Keratinocyte (primary cell): ENCODE measurements around the gene FLNB. TPM values are rescaled to one million over a fixed set of nuclear protein-coding genes. Genes with fewer than 3 reads are reported as not detected.
"Not testable (repeated sequence)": the region's sequence is repeated elsewhere in the genome, so short reads cannot be mapped to it uniquely, and the experiment has no call there.

ENCODE experiments used
- DNase-seq: peaks from one replicate; pipeline ENCODE4 v3.0.0-alpha.2; 2011; ENCODE audit warnings: low read depth, missing footprints, low spot score
- FAIRE-seq: peaks from 2 replicates; lab custom pipeline; 2011; peaks lifted over from hg19 to GRCh38; lab: Jason Lieb, UNC
- H2AFZ ChIP-seq: 2 replicates; pipeline ENCODE4 v1.6.0; 2012; ENCODE audit warnings: low read length, control low read depth, inconsistent platforms; ENCODE audit not compliant: control insufficient read depth
- H3K27ac ChIP-seq: 2 replicates; pipeline ENCODE4 v1.5.1; 2011; ENCODE audit warnings: low read length; ENCODE audit not compliant: control insufficient read depth, insufficient read depth
- H3K27me3 ChIP-seq: 3 replicates; pipeline ENCODE4 v1.6.0; 2011; ENCODE audit warnings: low read length; ENCODE audit not compliant: control insufficient read depth, insufficient read depth; ENCODE audit errors: extremely low read depth
- H3K36me3 ChIP-seq, 2 experiments: 2 replicates in 1 of 2; 3 replicates in 1 of 2; pipeline ENCODE4 v1.5.1; 2011; ENCODE audit warnings: low read length in 2 of 2, mild to moderate bottlenecking in 1 of 2; ENCODE audit not compliant: control insufficient read depth in 2 of 2, insufficient read depth in 2 of 2; ENCODE audit errors: extremely low read depth in 1 of 2
- H3K4me1 ChIP-seq: 3 replicates; pipeline ENCODE4 v1.5.1; 2011; ENCODE audit warnings: low read length; ENCODE audit not compliant: control insufficient read depth, insufficient read depth; ENCODE audit errors: extremely low read depth
- H3K4me2 ChIP-seq: 3 replicates; pipeline ENCODE4 v1.6.0; 2011; ENCODE audit warnings: low read depth, low read length; ENCODE audit not compliant: control insufficient read depth, insufficient read depth; ENCODE audit errors: extremely low read depth
- H3K4me3 ChIP-seq, 3 experiments: fragments of 200-600 bp in 1 of 3; sonication (generic) in 1 of 3; 2 replicates in 2 of 3; 3 replicates in 1 of 3; pipeline ENCODE4 v1.5.1; 2011 to 2016; ENCODE audit warnings: low read length in 3 of 3, mild to moderate bottlenecking in 3 of 3, control low read depth in 2 of 3, inconsistent platforms in 1 of 3, low read depth in 1 of 3, mixed read lengths in 1 of 3, mixed run types in 1 of 3, moderate library complexity in 1 of 3; ENCODE audit not compliant: control insufficient read depth in 2 of 3, insufficient read depth in 2 of 3; ENCODE audit errors: extremely low read depth in 1 of 3
- H3K79me2 ChIP-seq: 2 replicates; pipeline ENCODE4 v1.6.0; 2012; ENCODE audit warnings: low read length; ENCODE audit not compliant: control insufficient read depth, insufficient read depth
- H3K9ac ChIP-seq: 3 replicates; pipeline ENCODE4 v1.6.0; 2011; ENCODE audit warnings: low read length; ENCODE audit not compliant: control insufficient read depth, insufficient read depth; ENCODE audit errors: extremely low read depth
- H3K9me1 ChIP-seq: 3 replicates; pipeline ENCODE4 v1.6.0; 2011; ENCODE audit warnings: low read length; ENCODE audit not compliant: control insufficient read depth, insufficient read depth; ENCODE audit errors: extremely low read depth
- H3K9me3 ChIP-seq: 2 replicates; pipeline ENCODE4 v1.5.1; 2012; ENCODE audit warnings: low read depth, low read length; ENCODE audit not compliant: control insufficient read depth
- H4K20me1 ChIP-seq: 3 replicates; pipeline ENCODE4 v1.6.0; 2011; ENCODE audit warnings: low read length; ENCODE audit not compliant: control insufficient read depth, insufficient read depth; ENCODE audit errors: extremely low read depth
- CTCF ChIP-seq, 3 experiments: IDR thresholded peaks in 1 of 3; conservative IDR thresholded peaks in 1 of 3; optimal IDR thresholded peaks in 1 of 3; 2 replicates in 2 of 3; 3 replicates in 1 of 3; pipeline versions ENCODE3 to v1.5.1; 2011; ENCODE audit warnings: low read length in 3 of 3, mild to moderate bottlenecking in 3 of 3, moderate library complexity in 2 of 3, control low read depth in 1 of 3, inconsistent platforms in 1 of 3; ENCODE audit not compliant: insufficient read depth in 2 of 3; ENCODE audit errors: extremely low read depth in 1 of 3
- EZH2 ChIP-seq: IDR thresholded peaks from one replicate; pipeline ENCODE4 v1.6.1; 2012; ENCODE audit warnings: inconsistent platforms, mild to moderate bottlenecking, low read length, moderate library complexity
- dilution Hi-C: fragments of 300-500 bp; cut with MboI; formaldehyde crosslinking; loops from one replicate; pipeline ENCODE4 v1.7.0; 2020; ENCODE audit warnings: low sequenced_read_pairs; ENCODE audit not compliant: extremely low pct_ligation_motif_present
- polyA plus RNA-seq, 5 experiments: library from polyadenylated mRNA; depleted of rRNA in 3 of 5; stranded (reverse) in 3 of 5; stranded (forward) in 1 of 5; unstranded in 1 of 5; fragments of >200 nt; gene quantifications; 1 replicate in 1 of 5; 2 replicates in 3 of 5; 3 replicates in 1 of 5; pipeline versions ENCODE4 v1.2.1 to v1.2.3, GENCODE V29; 2011 to 2012; ENCODE audit warnings: missing spikeins in 2 of 5, low read depth in 1 of 5, low replicate concordance in 1 of 5

FLNB gene
- polyA plus RNA-seq, 1 donor (not counting 4 experiments of a cell fraction or from before 2014, with no cell fraction given) = 289 TPM

GRCh38 chr3:58049143-58049785 lies 41.0 kb downstream of the FLNB start:
- Histone ChIP-seq H3K9ac (peak overlapping the region; percentile 80), H3K27ac (peak overlapping the region; percentile 93), H4K20me1 (peaks cover 68% of the 10 kb centered on the region), H2AFZ (no peak overlapping the region), H3K27me3 (no peaks in the 10 kb centered on the region), H3K4me3 (peak overlapping the region in 2 of 3 experiments; percentile 38 to 39), H3K9me1 (peaks cover 15% of the 10 kb centered on the region), H3K36me3 (peaks cover 14 to 37% of the 10 kb centered on the region in 2 experiments), H3K9me3 (no peaks in the 10 kb centered on the region), H3K4me1 (peaks cover 78% of the 10 kb centered on the region), H3K79me2 (peaks cover 98% of the 10 kb centered on the region), H3K4me2 (peak overlapping the region; percentile 90)
- TF ChIP-seq CTCF (optimal IDR thresholded peaks at IDR 0.05 in 1 of 3, IDR thresholded peaks at IDR 0.05 in 1 of 3, conservative IDR thresholded peaks at IDR 0.05 in 1 of 3; ENCODE audit: extremely low read depth in 1 of 3, insufficient read depth in 2 of 3, low read length in 3 of 3) = no peak
- no peak for TF ChIP-seq EZH2
- DNase-seq = peak; percentile 93
- dilution Hi-C loops = no loop called here
- peak; percentile 86 for FAIRE-seq

GRCh38 chr3:58051196-58051595 lies 43.0 kb downstream of the FLNB start:
- peaks cover 81% of the 10 kb centered on the region for H3K4me1 ChIP-seq
- H3K9ac ChIP-seq = peak overlapping the region; percentile 80
- peak; percentile 73 for FAIRE-seq
- peaks cover 21% of the 10 kb centered on the region for H3K9me1 ChIP-seq
- TF ChIP-seq EZH2 = no peak
- no peak for TF ChIP-seq CTCF (optimal IDR thresholded peaks at IDR 0.05 in 1 of 3, IDR thresholded peaks at IDR 0.05 in 1 of 3, conservative IDR thresholded peaks at IDR 0.05 in 1 of 3; ENCODE audit: extremely low read depth in 1 of 3, insufficient read depth in 2 of 3, low read length in 3 of 3)
- no peaks in the 10 kb centered on the region for H3K27me3 ChIP-seq
- H3K9me3 ChIP-seq = no peaks in the 10 kb centered on the region
- DNase-seq = peak; percentile 52
- H3K4me3 ChIP-seq = peak overlapping the region in 2 of 3 experiments; percentile 32 to 50
- peak overlapping the region; percentile 90 for H3K4me2 ChIP-seq
- H3K79me2 ChIP-seq = peaks cover 98% of the 10 kb centered on the region
- peaks cover 61% of the 10 kb centered on the region for H4K20me1 ChIP-seq
- dilution Hi-C loops = no loop called here
- H2AFZ ChIP-seq = no peak overlapping the region
- H3K27ac ChIP-seq = peak overlapping the region; percentile 93
- H3K36me3 ChIP-seq = peaks cover 9 to 34% of the 10 kb centered on the region in 2 experiments

- dilution Hi-C loops, FAIRE-seq, H2AFZ ChIP-seq, H3K27me3 ChIP-seq, H3K9me3 ChIP-seq, DNase-seq: not testable (repeated sequence)
- Histone ChIP-seq H3K79me2 (peaks cover 98% of the 10 kb centered on the region), H3K4me3 (peak overlapping the region in 1 of 3 experiments; percentile 50), H4K20me1 (peaks cover 64% of the 10 kb centered on the region), H3K4me1 (peaks cover 87% of the 10 kb centered on the region), H3K9me1 (peaks cover 21% of the 10 kb centered on the region), H3K27ac (peak overlapping the region; percentile 93), H3K36me3 (peaks cover 9 to 34% of the 10 kb centered on the region in 2 experiments), H3K9ac (peak overlapping the region; percentile 80), H3K4me2 (peak overlapping the region; percentile 90)
Measured at GRCh38 chr3:58051658-58052261, 43.5 kb downstream of the FLNB start.
